Liver (tissue), 9 donors: ENCODE data around the gene CACNA1H. TPM values are rescaled to one million over a fixed set of nuclear protein-coding genes. Genes with fewer than 3 reads are reported as not detected.

Experiments used
- DNase-seq: peaks from one replicate; pipeline ENCODE4 v3.0.0-alpha.2; 2017; ENCODE audit warnings: low spot score
- H3K27ac ChIP-seq, 2 donors: one replicate each; pipeline ENCODE4 v1.7.0; 2013; ENCODE audit warnings: inconsistent platforms in 2 of 2, low read length in 2 of 2, control low read depth in 1 of 2, low read depth in 1 of 2, mild to moderate bottlenecking in 1 of 2
- H3K27me3 ChIP-seq, 4 donors: one replicate each; pipeline versions ENCODE4 v1.6.1 to v1.7.0; 2013; ENCODE audit warnings: low read length in 3 of 4, inconsistent platforms in 1 of 4, mild to moderate bottlenecking in 1 of 4, moderate library complexity in 1 of 4; ENCODE audit not compliant: control insufficient read depth in 4 of 4, insufficient read depth in 4 of 4
- H3K36me3 ChIP-seq, 4 donors: one replicate each; pipeline versions ENCODE4 v1.6.1 to v1.7.0; 2013; ENCODE audit warnings: low read length in 3 of 4, mild to moderate bottlenecking in 3 of 4, low read depth in 1 of 4, moderate library complexity in 1 of 4; ENCODE audit not compliant: control insufficient read depth in 4 of 4, insufficient read depth in 3 of 4
- H3K4me1 ChIP-seq, 4 donors: one replicate each; pipeline versions ENCODE4 v1.6.1 to v1.7.0; 2013; ENCODE audit warnings: low read length in 3 of 4, mild to moderate bottlenecking in 3 of 4, moderate library complexity in 1 of 4; ENCODE audit not compliant: control insufficient read depth in 4 of 4, insufficient read depth in 4 of 4
- H3K4me3 ChIP-seq, 3 donors: one replicate each; pipeline versions ENCODE4 v1.6.1 to v1.7.0; 2013; ENCODE audit warnings: low read length in 3 of 3, control low read depth in 1 of 3, low read depth in 1 of 3, mild to moderate bottlenecking in 1 of 3
- H3K9ac ChIP-seq, 2 donors: one replicate each; pipeline ENCODE4 v1.7.0; 2013; ENCODE audit warnings: low read length in 2 of 2, mild to moderate bottlenecking in 2 of 2, moderate library complexity in 2 of 2, control low read depth in 1 of 2, low read depth in 1 of 2
- H3K9me3 ChIP-seq, 4 donors: one replicate each; pipeline versions ENCODE4 v1.6.1 to v1.7.0; 2013; ENCODE audit warnings: low read length in 3 of 4; ENCODE audit not compliant: control insufficient read depth in 4 of 4
- EGR1 ChIP-seq, 2 donors: IDR thresholded peaks; 2 replicates each; pipeline ENCODE4 v1.6.1; 2016 to 2018; ENCODE audit warnings: antibody characterized with exemption in 2 of 2, low read depth in 2 of 2
- FOXA2 ChIP-seq: IDR thresholded peaks from 2 replicates; pipeline ENCODE4 v1.6.1; 2016; ENCODE audit warnings: antibody characterized with exemption
- GABPA ChIP-seq, 2 donors: IDR thresholded peaks in 1 of 2; conservative IDR thresholded peaks in 1 of 2; 2 replicates each; pipeline ENCODE4 v1.6.1; 2016; ENCODE audit warnings: antibody characterized with exemption in 2 of 2, mild to moderate bottlenecking in 1 of 2, moderate library complexity in 1 of 2
- HNF4A ChIP-seq, 2 donors: conservative IDR thresholded peaks; 2 replicates each; pipeline ENCODE4 v1.6.1; 2016; ENCODE audit warnings: antibody characterized with exemption in 2 of 2, mild to moderate bottlenecking in 2 of 2
- JUND ChIP-seq, 2 donors: IDR thresholded peaks; 2 replicates each; pipeline ENCODE4 v1.6.1; 2016; ENCODE audit warnings: antibody characterized with exemption in 2 of 2
- NR2F2 ChIP-seq: IDR thresholded peaks from 2 replicates; pipeline ENCODE4 v1.6.1; 2016; ENCODE audit warnings: antibody characterized with exemption
- RAD21 ChIP-seq, 2 donors: IDR thresholded peaks; 2 replicates each; pipeline ENCODE4 v1.6.1; 2016; ENCODE audit warnings: antibody characterized with exemption in 2 of 2, mild to moderate bottlenecking in 2 of 2
- SP1 ChIP-seq: IDR thresholded peaks from 2 replicates; pipeline ENCODE4 v1.6.1; 2018; ENCODE audit warnings: antibody characterized with exemption, mild to moderate bottlenecking
- TAF1 ChIP-seq: conservative IDR thresholded peaks from 2 replicates; pipeline ENCODE4 v1.6.1; 2016; ENCODE audit warnings: antibody characterized with exemption, mild to moderate bottlenecking
- YY1 ChIP-seq: IDR thresholded peaks from 2 replicates; pipeline ENCODE4 v1.6.1; 2016; ENCODE audit warnings: antibody characterized with exemption, mild to moderate bottlenecking
- ZBTB33 ChIP-seq: IDR thresholded peaks from 2 replicates; pipeline ENCODE4 v1.6.1; 2016; ENCODE audit warnings: antibody characterized with exemption
- whole genome bisulfite sequencing: extraction: QIAGEN DNeasy Blood & Tissue Kit; methylation state at CpG from one replicate; pipeline ENCODE4 v1.1.7; 2013; 5-methylcytosine and 5-hydroxymethylcytosine counted together
- polyA plus RNA-seq, 2 donors: library from polyadenylated mRNA; stranded (reverse) in 1 of 2; unstranded in 1 of 2; fragments of 200-250 nt in 1 of 2; fragments of >200 nt in 1 of 2; fragmentation: Nextera tagmentation in 1 of 2; extraction: Ambion mirVana in 1 of 2; gene quantifications; one replicate each; pipeline versions ENCODE4 v1.2.1 to v1.2.3, GENCODE V29; 2013 to 2015
- total RNA-seq, 2 donors: library from RNA; depleted of rRNA; stranded (reverse); fragments of >200 nt; gene quantifications; one replicate each; pipeline ENCODE4 v1.2.3, GENCODE V29; 2014
- TF ChIP-seq, protein P1 (sequence below): fragments of 150-350 bp; IDR thresholded peaks from 2 replicates; pipeline ENCODE4 v1.5.1; 2017; ENCODE audit warnings: improper control_type of control experiment, low read depth, low read length; ENCODE audit not compliant: missing input control
- TF ChIP-seq, protein P2 (sequence below): IDR thresholded peaks from 2 replicates; pipeline ENCODE4 v1.6.1; 2016; ENCODE audit warnings: antibody characterized with exemption
- TF ChIP-seq, protein P3 (sequence below): IDR thresholded peaks from 2 replicates; pipeline ENCODE4 v1.6.1; 2016; ENCODE audit warnings: antibody characterized with exemption, mild to moderate bottlenecking
- donor health status: healthy.
- donor health status: healthy.
- donor health status: healthy.
- donor health status: healthy.
- donor health status: healthy.

The CACNA1H gene
- total and polyA plus RNA-seq, 4 donors: 0.21 to 8.5 (median 6.1) TPM

- no peak for DNase-seq
- 96% methylated on average over 43 of the region's 43 CpGs for WGBS
- TF ChIP-seq TAF1 (no peak), FOXA2 (no peak)
- Histone ChIP-seq H3K9me3 (no peaks in the 10 kb centered on the region), H3K27ac (no peak overlapping the region), H3K4me3 (no peak overlapping the region), H3K36me3 (peaks cover 0 to 61% (median 21%) of the 10 kb centered on the region in 4 donors), H3K9ac (no peak overlapping the region), H3K4me1 (no peaks in the 10 kb centered on the region), H3K27me3 (no peaks in the 10 kb centered on the region)
Measured at GRCh38 chr16:1209081-1209480, 56.2 kb downstream of the CACNA1H start.

DNA sequence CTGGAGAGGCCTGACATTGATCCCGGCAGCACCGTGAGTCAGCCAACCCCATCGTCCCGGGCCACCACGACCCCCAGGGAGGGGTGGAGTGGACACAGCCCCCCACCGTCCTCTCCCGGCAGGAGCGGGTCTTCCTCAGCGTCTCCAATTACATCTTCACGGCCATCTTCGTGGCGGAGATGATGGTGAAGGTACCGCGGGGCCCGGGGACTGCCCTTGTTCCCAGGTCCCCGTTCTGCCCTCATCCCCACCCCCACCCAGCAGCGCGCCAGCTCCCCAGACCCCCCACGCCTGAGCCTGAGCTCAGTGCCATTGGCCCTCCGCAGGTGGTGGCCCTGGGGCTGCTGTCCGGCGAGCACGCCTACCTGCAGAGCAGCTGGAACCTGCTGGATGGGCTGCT lies 57.6 kb downstream of the CACNA1H start:
- H3K4me3 ChIP-seq: no peak overlapping the region
- no peaks in the 10 kb centered on the region for H3K4me1 ChIP-seq
- H3K36me3 ChIP-seq: peaks cover 0 to 68% (median 21%) of the 10 kb centered on the region in 4 donors
- no peak for TF ChIP-seq GABPA (IDR thresholded peaks at IDR 0.05 in 1 of 2, conservative IDR thresholded peaks at IDR 0.05 in 1 of 2)
- TF ChIP-seq YY1: no peak
- TF ChIP-seq NR2F2: no peak
- TF ChIP-seq EGR1 (IDR thresholded peaks at IDR 0.05; ENCODE audit: low read depth in 2 of 2): no peak
- TF ChIP-seq, protein P1, sequence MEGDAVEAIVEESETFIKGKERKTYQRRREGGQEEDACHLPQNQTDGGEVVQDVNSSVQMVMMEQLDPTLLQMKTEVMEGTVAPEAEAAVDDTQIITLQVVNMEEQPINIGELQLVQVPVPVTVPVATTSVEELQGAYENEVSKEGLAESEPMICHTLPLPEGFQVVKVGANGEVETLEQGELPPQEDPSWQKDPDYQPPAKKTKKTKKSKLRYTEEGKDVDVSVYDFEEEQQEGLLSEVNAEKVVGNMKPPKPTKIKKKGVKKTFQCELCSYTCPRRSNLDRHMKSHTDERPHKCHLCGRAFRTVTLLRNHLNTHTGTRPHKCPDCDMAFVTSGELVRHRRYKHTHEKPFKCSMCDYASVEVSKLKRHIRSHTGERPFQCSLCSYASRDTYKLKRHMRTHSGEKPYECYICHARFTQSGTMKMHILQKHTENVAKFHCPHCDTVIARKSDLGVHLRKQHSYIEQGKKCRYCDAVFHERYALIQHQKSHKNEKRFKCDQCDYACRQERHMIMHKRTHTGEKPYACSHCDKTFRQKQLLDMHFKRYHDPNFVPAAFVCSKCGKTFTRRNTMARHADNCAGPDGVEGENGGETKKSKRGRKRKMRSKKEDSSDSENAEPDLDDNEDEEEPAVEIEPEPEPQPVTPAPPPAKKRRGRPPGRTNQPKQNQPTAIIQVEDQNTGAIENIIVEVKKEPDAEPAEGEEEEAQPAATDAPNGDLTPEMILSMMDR: no peak
- no peak for TF ChIP-seq HNF4A (conservative IDR thresholded peaks at IDR 0.05)
- TF ChIP-seq, protein P2, sequence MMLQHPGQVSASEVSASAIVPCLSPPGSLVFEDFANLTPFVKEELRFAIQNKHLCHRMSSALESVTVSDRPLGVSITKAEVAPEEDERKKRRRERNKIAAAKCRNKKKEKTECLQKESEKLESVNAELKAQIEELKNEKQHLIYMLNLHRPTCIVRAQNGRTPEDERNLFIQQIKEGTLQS: no peak
- TF ChIP-seq RAD21 (IDR thresholded peaks at IDR 0.05): no peak
- no peak for TF ChIP-seq SP1
- TF ChIP-seq TAF1: no peak
- no peak for TF ChIP-seq JUND (IDR thresholded peaks at IDR 0.05)
- TF ChIP-seq ZBTB33: no peak
- no peak for TF ChIP-seq FOXA2
- TF ChIP-seq, protein P3, sequence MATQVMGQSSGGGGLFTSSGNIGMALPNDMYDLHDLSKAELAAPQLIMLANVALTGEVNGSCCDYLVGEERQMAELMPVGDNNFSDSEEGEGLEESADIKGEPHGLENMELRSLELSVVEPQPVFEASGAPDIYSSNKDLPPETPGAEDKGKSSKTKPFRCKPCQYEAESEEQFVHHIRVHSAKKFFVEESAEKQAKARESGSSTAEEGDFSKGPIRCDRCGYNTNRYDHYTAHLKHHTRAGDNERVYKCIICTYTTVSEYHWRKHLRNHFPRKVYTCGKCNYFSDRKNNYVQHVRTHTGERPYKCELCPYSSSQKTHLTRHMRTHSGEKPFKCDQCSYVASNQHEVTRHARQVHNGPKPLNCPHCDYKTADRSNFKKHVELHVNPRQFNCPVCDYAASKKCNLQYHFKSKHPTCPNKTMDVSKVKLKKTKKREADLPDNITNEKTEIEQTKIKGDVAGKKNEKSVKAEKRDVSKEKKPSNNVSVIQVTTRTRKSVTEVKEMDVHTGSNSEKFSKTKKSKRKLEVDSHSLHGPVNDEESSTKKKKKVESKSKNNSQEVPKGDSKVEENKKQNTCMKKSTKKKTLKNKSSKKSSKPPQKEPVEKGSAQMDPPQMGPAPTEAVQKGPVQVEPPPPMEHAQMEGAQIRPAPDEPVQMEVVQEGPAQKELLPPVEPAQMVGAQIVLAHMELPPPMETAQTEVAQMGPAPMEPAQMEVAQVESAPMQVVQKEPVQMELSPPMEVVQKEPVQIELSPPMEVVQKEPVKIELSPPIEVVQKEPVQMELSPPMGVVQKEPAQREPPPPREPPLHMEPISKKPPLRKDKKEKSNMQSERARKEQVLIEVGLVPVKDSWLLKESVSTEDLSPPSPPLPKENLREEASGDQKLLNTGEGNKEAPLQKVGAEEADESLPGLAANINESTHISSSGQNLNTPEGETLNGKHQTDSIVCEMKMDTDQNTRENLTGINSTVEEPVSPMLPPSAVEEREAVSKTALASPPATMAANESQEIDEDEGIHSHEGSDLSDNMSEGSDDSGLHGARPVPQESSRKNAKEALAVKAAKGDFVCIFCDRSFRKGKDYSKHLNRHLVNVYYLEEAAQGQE: no peak
- H3K9ac ChIP-seq: no peak overlapping the region
- H3K27me3 ChIP-seq: no peaks in the 10 kb centered on the region
- no peaks in the 10 kb centered on the region for H3K9me3 ChIP-seq
- H3K27ac ChIP-seq: no peak overlapping the region
- WGBS: 90% methylated on average over 23 of the region's 23 CpGs
- no peak for DNase-seq
